SU-DHL-6 (cell line): ENCODE measurements around the gene MADCAM1.

Source experiments
- CTCF ChIP-seq: fragments of 200-600 bp; sonication (generic); IDR thresholded peaks from one replicate; pipeline ENCODE4 v1.5.1; 2017; ENCODE audit warnings: antibody characterized with exemption, mild to moderate bottlenecking, low read length, moderate library complexity; ENCODE audit not compliant: insufficient read depth, poor library complexity, severe bottlenecking
- EZH2phosphoT487 ChIP-seq: fragments of 200-600 bp; sonication (generic), shearing (Covaris generic); conservative IDR thresholded peaks from 2 replicates; pipeline ENCODE4 v1.6.1; 2018; ENCODE audit warnings: mild to moderate bottlenecking, antibody characterized with exemption, low read length, moderate library complexity, mixed read lengths

DNA sequence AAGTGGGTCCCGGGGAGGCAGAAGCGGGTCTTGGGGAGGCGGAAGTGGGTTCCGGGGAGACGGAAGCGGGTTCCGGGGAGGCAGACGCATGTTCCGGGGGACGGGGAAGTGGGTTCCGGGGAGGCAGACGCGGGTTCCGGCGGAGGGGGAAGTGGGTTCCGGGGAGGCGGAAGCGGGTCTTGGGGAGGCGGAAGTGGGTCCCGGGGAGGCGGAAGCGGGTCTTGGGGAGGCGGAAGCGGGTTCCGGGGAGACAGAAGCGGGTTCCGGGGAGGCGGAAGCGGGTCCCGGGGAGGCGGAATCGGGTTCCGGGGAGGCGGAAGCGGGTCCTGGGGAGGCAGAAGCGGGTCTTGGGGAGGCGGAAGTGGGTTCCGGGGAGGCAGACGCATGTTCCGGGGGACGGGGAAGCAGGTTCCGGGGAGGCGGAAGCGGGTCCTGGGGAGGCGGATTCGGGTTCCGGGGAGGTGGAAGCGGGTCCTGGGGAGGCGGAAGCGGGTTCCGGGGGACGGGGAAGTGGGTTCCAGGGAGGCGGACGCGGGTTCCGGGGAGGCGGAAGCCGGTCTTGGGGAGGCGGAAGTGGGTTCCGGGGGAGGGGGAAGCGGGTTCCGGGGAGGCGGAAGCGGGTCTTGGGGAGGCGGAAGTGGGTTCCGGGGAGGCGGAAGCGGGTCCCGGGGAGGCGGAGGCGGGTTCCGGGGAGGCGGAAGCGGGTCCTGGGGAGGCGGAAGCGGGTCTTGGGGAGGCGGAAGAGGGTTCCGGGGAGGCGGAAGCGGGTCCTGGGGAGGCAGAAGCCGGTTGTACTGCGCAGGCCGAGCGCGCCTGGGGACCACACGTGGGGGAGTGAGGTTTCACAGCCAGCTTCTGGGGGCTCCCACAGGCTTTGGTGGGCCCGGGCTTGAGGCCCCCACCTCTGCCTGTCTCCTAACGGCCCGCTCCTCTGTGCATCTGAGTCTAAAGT, 37.9 kb upstream of the MADCAM1 start:
- TF ChIP-seq CTCF (no peak), EZH2phosphoT487 (no peak)
